Body of pancreas (tissue), 4 donors: ENCODE results near the gene GSTO2. TPM values are rescaled to one million over a fixed set of nuclear protein-coding genes. Genes with fewer than 3 reads are reported as not detected.

Experiments
- ATAC-seq: fragments of 150-250 bp; one replicate; pipeline ENCODE4 v1.9.1; 2016
- DNase-seq, 4 donors: peaks; one replicate each; pipeline ENCODE4 v3.0.0-alpha.2; 2019
- H3K27ac ChIP-seq, 4 donors: fragments of 200-600 bp; sonication (generic); 1 replicate in 3 of 4; 2 replicates in 1 of 4; pipeline versions ENCODE4 v1.5.1 to v1.6.1; 2016 to 2019; ENCODE audit warnings: mild to moderate bottlenecking in 1 of 4, mixed read lengths in 1 of 4, moderate library complexity in 1 of 4
- H3K27me3 ChIP-seq, 2 donors: fragments of 200-600 bp; sonication (generic); one replicate each; pipeline ENCODE4 v1.6.0; 2016; ENCODE audit warnings: mild to moderate bottlenecking in 1 of 2
- H3K36me3 ChIP-seq, 2 donors: fragments of 200-600 bp; sonication (generic); replicated peaks in 1 of 2; 2 replicates each; pipeline ENCODE4 v1.5.1; 2016; ENCODE audit warnings: low read depth in 2 of 2; ENCODE audit not compliant: insufficient read depth in 1 of 2
- H3K4me1 ChIP-seq: fragments of 200-600 bp; sonication (generic); one replicate; pipeline ENCODE4 v1.6.0; 2016
- H3K4me3 ChIP-seq, 2 donors: fragments of 200-600 bp; sonication (generic); 1 replicate in 1 of 2; 2 replicates in 1 of 2; pipeline ENCODE4 v1.5.1; 2016 to 2019
- H3K9me3 ChIP-seq, 3 donors: fragments of 200-600 bp; sonication (generic); 1 replicate in 2 of 3; 2 replicates in 1 of 3; pipeline ENCODE4 v1.5.1; 2016
- POLR2A ChIP-seq, 3 donors: fragments of 450-650 bp; IDR thresholded peaks; one replicate each; pipeline ENCODE4 v1.6.1; 2016; ENCODE audit warnings: antibody characterized with exemption in 3 of 3, mild to moderate bottlenecking in 2 of 3
- WGBS, 2 donors: methylation state at CpG; one replicate each; pipeline ENCODE4 v1.1.5; 2017; 5-methylcytosine and 5-hydroxymethylcytosine counted together
- intact Hi-C: fragments of 100-400 bp; cut with DNase I; formaldehyde crosslinking; loops from one replicate; pipeline ENCODE4 v1.15.1; 2023
- total RNA-seq, 2 donors: library from RNA; depleted of rRNA; stranded (reverse); fragments of >200 nt; gene quantifications; one replicate each; pipeline ENCODE4 v1.1.0, GENCODE V29; 2016
- TF ChIP-seq, protein P1 (sequence below), 7 experiments: fragments of 450-650 bp in 4 of 7; fragments of 200-600 bp in 3 of 7; sonication (generic) in 3 of 7; IDR thresholded peaks; one replicate each; pipeline ENCODE4 v1.5.1; 2016 to 2019; ENCODE audit warnings: antibody characterized with exemption in 7 of 7

GSTO2 gene
- total RNA-seq, 2 donors from 2014 or later = 9.6 to 26.5 TPM

DNA sequence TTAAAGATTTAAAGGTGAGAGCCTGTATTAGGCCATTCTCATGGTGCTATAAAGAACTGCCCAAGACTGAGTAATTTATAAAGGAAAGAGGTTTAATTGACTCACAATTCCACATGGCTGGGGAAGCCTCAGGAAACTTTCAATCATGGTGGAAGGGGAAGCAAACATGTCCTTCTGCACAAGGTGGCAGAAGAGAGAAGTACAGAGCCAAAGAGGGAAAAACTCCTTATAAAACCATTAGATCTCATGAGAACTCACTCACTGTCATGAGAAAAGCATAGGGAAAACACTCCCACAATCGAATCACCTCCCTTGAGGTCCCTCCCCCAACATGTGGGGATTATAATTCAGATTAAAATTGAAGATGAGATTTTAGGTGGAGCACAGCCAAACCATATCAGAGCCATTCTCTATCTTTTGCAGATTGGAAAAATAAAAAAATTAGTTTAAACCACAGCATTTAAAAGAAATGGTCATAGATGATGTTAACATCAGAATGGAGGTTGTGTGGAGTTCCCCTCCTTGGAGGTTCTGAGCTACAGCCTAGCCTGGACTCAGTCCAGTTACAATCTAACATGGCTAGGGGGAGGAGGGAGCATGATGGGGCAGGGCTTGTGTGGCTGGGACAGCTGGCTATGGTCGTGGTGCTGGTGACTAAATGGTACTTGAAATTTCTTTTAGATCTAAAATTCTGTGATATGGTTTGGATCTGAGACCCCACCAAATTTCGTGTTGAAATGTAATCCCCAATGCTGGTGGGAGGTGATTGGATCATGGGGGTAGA lies 33.1 kb downstream of the GSTO2 start:
- H3K4me3 ChIP-seq = no peak overlapping the region
- ATAC-seq (no peak), DNase-seq (no peak)
- H3K36me3 ChIP-seq = no peaks in the 10 kb centered on the region
- WGBS, 2 donors = 74 to 78% methylated on average over 3 of the region's 3 CpGs
- TF ChIP-seq, protein P1, sequence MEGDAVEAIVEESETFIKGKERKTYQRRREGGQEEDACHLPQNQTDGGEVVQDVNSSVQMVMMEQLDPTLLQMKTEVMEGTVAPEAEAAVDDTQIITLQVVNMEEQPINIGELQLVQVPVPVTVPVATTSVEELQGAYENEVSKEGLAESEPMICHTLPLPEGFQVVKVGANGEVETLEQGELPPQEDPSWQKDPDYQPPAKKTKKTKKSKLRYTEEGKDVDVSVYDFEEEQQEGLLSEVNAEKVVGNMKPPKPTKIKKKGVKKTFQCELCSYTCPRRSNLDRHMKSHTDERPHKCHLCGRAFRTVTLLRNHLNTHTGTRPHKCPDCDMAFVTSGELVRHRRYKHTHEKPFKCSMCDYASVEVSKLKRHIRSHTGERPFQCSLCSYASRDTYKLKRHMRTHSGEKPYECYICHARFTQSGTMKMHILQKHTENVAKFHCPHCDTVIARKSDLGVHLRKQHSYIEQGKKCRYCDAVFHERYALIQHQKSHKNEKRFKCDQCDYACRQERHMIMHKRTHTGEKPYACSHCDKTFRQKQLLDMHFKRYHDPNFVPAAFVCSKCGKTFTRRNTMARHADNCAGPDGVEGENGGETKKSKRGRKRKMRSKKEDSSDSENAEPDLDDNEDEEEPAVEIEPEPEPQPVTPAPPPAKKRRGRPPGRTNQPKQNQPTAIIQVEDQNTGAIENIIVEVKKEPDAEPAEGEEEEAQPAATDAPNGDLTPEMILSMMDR (IDR thresholded peaks at IDR 0.05) = no peak
- intact Hi-C loops = no loop called here
- no peak overlapping the region for H3K27ac ChIP-seq
- no peaks in the 10 kb centered on the region for H3K27me3 ChIP-seq
- peaks cover 17% of the 10 kb centered on the region for H3K4me1 ChIP-seq
- H3K9me3 ChIP-seq = no peaks in the 10 kb centered on the region

- H3K36me3 ChIP-seq = no peaks in the 10 kb centered on the region
- H3K27me3 ChIP-seq = no peaks in the 10 kb centered on the region
- H3K4me1 ChIP-seq = peaks cover 17% of the 10 kb centered on the region
- TF ChIP-seq, protein P1 (IDR thresholded peaks at IDR 0.05) = no peak
- TF ChIP-seq POLR2A (IDR thresholded peaks at IDR 0.05) = no peak
- intact Hi-C loops = no loop called here
- DNase-seq (no peak), ATAC-seq (no peak)
- WGBS, 2 donors = 50 to 52% methylated on average over 2 of the region's 2 CpGs
- no peak overlapping the region for H3K4me3 ChIP-seq
- no peaks in the 10 kb centered on the region for H3K9me3 ChIP-seq
- no peak overlapping the region for H3K27ac ChIP-seq
Measured at GRCh38 chr10:104303594-104304355, 34.8 kb downstream of the GSTO2 start.

- Histone ChIP-seq H3K36me3 (no peaks in the 10 kb centered on the region), H3K27ac (no peak overlapping the region), H3K4me3 (no peak overlapping the region), H3K4me1 (peaks cover 17% of the 10 kb centered on the region), H3K9me3 (no peaks in the 10 kb centered on the region), H3K27me3 (no peaks in the 10 kb centered on the region)
- 73 to 74% methylated on average over 4 of the region's 4 CpGs for WGBS, 2 donors
- DNase-seq (no peak), ATAC-seq (no peak)
- no peak for TF ChIP-seq POLR2A (IDR thresholded peaks at IDR 0.05)
- TF ChIP-seq, protein P1 (IDR thresholded peaks at IDR 0.05) = no peak
- intact Hi-C loops = no loop called here
Measured at GRCh38 chr10:104304356-104304745, 35.4 kb downstream of the GSTO2 start.

GRCh38 chr10:104304927-104305326 lies 35.9 kb downstream of the GSTO2 start:
- WGBS, 2 donors = 68 to 76% methylated on average over 8 of the region's 8 CpGs
- Histone ChIP-seq H3K4me1 (peaks cover 21% of the 10 kb centered on the region), H3K27ac (no peak overlapping the region), H3K9me3 (no peaks in the 10 kb centered on the region), H3K27me3 (no peaks in the 10 kb centered on the region), H3K36me3 (no peaks in the 10 kb centered on the region), H3K4me3 (no peak overlapping the region)
- ATAC-seq (no peak), DNase-seq (no peak)
- intact Hi-C loops = loop anchor here (5.0 kb wide), 1 partner anchor 42 kb away; no protein-coding TSS in a partner anchor
- TF ChIP-seq POLR2A (IDR thresholded peaks at IDR 0.05) = no peak
- TF ChIP-seq, protein P1 (IDR thresholded peaks at IDR 0.05) = no peak
